H54 (cell line): ENCODE measurements around the gene GPC5.
"Not testable (repeated sequence)": the region's sequence is repeated elsewhere in the genome, so short reads cannot be mapped to it uniquely, and the experiment has no call there.

Source experiments
- DNase-seq: peaks from one replicate; pipeline ENCODE4 v3.0.0; 2011; ENCODE audit warnings: low spot score, mixed read lengths; ENCODE audit not compliant: insufficient read length
- FAIRE-seq: peaks from 3 replicates; lab custom pipeline; 2011; peaks lifted over from hg19 to GRCh38; lab: Jason Lieb, UNC
- POLR2A ChIP-seq: IDR thresholded peaks from 2 replicates; pipeline ENCODE4 v1.6.1; 2011; ENCODE audit warnings: low read depth, mild to moderate bottlenecking, low read length

GPC5 gene

DNA sequence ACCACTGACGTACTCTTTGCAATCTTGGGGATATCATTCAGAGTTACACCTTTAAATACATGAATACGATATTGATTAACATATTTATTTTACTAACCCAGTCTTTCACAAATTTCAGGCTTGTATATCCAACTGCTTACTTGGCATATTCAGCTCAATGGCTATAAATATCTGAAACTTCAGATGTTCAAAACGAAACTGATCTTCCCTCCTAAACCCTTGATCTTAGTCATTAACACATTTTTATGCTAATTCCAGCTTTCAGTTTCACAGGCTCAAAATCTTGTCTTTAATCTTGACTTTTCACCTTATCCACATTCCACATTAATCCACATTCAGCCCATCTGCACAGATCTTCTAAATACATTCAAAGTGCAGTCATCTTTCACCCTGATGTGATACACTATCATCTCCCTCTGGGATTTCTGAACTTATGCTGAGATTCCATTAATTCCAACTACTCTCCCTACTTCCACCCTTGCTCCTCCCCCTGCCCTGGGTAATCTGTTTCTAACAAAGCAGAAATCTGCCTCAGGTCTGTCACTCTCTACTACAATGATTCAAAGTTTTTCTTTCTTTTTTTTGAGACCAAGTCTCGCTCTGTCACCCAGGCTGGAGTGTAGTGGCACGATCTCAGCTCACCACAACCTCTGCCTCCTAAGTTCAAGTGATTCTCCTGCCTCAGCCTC is 387.2 kb downstream of the GPC5 start:
- DNase-seq = no peak
- FAIRE-seq = peak; percentile 20
- no peak for TF ChIP-seq POLR2A

DNA sequence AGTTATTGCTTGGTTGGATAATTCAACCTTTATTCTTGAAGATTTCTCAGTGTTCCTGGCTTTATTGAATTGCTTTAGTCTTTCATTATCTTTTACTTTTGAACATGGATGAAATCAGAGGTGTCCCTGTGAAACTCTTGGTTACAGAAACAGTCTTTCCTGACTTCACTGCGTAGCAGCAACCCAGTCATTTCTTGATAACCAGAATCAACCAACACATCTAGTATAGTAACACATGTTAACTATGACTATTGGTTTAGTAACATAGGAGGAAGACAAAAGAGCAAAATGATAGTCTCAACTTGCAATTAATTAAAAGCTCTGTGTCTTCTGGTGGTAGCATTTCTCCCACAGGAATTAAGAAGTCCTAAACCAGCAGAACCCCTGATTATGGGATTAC is 393.6 kb downstream of the GPC5 start:
- no peak for TF ChIP-seq POLR2A
- DNase-seq = no peak
- FAIRE-seq = no peak

DNA sequence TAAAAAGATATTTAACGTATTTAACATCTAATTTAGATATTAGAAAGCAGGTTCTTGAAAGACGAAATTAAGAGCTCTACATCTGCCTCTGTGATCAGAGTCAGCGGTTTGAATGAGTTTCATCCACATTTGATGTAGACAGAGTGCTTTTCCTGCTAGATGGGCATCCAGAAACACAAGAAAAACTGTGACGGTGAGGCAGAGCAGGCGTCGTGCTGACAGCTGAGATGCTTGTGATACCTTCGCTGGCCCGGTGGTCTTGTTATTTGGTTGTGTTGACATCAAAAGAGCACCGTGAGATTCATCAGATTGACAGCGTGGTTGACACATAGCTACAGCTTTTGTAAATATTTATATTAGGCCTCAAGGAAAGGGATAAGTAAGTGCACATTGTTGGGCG is 399.1 kb downstream of the GPC5 start:
- DNase-seq (no peak), FAIRE-seq (no peak)
- TF ChIP-seq POLR2A = no peak

DNA sequence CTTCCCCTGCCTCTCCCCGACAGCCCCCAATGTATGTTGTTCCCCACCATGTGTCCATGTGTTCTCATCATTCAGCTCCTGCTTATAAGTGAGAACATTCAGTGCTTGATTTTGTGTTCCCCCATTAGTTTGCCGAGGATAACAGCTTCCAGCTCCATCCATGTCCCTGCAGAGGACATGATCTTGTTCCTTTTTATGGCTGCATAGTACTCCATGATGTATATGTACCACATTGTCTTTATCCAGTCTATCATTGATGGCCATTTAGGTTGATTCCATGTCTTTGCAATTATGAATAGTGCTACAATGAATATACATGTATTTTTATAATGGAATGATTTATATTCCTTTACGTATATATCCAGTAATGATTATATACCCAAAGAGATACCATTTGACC is 399.9 kb downstream of the GPC5 start:
- DNase-seq, FAIRE-seq: not testable (repeated sequence)

DNA sequence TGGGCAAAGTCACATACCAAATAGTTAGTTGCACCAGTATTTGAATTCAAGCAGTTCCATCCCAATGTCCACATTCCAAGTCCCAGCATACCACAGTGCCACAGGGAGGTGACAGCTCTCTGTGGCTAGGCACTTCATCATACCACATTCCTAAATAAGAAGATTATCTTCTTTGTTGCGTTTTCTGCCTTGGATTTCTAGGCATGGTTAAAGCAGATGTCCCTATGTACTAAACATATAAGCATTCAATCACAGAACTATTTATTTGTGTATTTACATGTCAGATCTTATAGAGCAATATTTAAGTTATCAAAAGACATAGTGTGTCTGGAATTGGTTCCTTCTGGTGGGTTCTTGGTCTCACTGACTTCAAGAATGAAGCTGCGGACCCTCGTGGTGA is 403.4 kb downstream of the GPC5 start:
- DNase-seq, FAIRE-seq: not testable (repeated sequence)

DNA sequence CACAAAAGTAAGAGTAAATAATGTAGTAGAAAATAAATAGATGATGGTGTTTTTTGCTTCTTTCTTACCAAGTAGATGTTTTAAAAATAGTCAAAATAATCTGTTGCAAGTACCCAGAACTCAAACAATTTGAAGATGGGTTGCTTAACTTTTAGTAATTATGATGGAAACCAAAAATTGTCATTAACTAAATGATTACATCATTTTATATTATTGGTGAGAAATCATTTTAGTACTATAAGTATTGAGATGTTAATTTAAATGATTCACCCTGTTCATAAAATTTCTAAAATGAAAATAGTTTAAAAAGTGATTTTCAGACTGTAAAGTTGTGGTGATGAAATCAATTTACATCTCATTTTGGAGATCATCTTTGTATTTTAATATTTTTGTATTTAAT is 404.5 kb downstream of the GPC5 start:
- FAIRE-seq (no peak), DNase-seq (no peak)
- TF ChIP-seq POLR2A = no peak

DNA sequence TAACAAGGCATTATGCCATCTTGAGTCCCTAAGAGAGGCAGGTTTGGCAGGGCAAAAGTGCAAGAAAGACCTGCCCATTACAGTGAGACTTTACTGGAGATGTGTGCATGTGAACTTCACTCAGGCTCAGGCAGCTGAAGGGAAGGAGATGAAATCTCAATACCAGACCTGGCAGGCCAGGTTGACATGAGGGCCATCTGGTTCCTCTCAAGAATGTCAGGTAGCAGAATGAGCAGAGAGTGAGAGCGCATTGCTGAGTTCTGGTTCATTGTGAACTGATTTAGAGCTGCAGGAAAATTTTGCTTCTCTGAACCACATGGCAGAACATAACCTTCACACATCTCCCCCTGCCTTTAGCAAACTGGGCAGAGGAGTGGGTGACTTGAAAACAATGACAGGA is 406.3 kb downstream of the GPC5 start:
- FAIRE-seq = no peak
- DNase-seq = no peak
- no peak for TF ChIP-seq POLR2A

DNA sequence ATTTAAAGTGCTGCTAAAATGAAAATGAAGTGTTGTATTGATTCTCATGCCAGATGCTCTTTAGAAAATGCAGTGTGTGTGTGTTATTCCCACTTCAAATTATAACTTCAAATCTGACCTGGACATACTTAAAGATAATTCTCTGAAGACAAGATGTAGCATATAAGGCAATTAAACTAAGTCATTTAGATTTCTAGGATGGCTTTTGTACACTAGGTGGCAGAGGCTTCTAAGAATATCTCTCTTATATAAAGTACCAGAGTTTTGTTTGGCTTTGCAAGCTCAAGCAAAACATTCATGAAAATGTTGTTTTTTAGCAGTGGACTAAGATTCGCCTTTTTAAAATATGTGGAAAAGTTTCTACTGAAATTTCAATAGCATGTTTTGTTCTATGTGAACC is 407.2 kb downstream of the GPC5 start:
- TF ChIP-seq POLR2A = no peak
- no peak for DNase-seq
- FAIRE-seq = no peak

DNA sequence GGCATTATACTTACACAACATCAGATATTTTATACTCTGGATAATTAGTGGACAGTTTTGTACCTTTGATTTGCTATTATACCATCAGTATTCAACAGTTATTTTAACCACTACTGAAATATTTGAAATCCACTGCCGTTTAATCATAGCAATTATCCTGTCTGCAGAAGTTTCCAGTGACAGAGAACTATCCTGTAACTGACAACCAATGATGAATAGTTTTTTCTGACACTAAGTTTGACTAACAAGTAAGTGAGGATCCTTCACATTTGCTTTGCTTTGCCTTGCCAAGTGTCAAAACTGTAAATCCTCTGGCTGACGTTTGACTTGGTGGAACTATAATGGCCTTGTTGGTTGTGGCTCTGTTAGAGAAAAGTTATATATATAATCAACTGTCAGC is 410.7 kb downstream of the GPC5 start:
- DNase-seq (no peak), FAIRE-seq (peak; percentile 20)
- no peak for TF ChIP-seq POLR2A

DNA sequence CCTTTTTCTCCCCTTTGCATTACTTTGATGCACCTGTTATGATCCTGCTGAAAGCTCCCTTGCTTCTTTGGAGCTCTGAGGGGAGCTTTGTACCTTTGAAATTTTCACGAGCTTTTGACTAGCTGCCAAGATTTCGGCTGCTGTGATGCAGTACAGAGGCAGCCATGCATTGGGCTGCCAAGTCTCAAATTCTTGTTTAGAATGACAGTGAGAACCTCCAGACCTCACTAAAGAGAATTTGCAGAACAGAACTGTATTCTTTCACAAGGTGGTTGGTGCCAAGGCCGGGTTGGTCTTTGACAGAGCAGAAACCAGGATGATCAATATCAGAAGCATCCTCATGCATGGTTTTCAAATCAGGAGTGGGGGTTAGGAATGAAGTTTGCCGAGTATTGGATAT is 414.8 kb downstream of the GPC5 start:
- TF ChIP-seq POLR2A = no peak
- DNase-seq (no peak), FAIRE-seq (no peak)

DNA sequence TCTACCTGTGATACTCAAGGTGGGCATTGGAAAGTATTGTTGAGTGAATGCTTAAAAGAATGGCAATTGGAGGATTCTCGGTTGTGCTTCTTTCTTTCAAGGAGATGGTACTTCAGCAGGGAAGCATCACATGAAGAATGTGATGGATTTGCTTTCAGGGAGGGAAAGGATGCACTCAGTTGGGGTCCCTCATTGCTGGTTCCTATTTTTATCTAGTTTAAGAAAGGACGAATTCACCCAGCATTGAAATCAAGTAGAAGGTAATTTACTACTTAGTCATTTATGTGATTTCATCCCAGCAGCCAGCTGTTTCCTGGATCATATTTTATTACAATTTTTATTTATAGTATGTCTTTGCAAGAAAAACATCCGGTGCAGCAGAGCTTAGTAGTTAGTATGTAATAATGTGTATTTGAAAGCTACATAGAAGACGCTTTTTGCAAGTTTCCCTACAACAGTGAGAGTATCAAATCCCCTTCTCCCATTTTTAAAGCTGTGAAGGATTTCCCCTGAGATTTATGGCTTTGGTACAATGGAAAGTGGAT is 417.9 kb downstream of the GPC5 start:
- DNase-seq (no peak), FAIRE-seq (no peak)
- no peak for TF ChIP-seq POLR2A

DNA sequence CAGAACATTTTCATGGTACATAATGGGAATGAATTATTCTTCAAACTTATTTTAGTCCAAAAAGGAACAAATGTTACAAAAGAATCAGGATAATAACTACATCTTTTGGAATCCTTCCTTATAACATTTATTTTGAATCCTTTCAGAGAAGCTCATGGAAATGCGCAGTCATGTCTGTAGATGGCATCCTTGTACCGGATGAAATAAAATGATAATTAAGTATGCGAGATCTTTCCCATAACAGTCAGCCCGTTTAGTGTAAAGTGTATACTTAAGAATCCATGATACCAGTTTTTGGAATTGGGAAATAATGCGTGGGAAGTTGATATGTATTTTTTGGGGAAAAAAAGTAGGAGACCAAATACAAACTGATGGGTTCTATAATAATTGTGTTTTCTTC is 418.8 kb downstream of the GPC5 start:
- DNase-seq = no peak
- FAIRE-seq = no peak
- TF ChIP-seq POLR2A = no peak

DNA sequence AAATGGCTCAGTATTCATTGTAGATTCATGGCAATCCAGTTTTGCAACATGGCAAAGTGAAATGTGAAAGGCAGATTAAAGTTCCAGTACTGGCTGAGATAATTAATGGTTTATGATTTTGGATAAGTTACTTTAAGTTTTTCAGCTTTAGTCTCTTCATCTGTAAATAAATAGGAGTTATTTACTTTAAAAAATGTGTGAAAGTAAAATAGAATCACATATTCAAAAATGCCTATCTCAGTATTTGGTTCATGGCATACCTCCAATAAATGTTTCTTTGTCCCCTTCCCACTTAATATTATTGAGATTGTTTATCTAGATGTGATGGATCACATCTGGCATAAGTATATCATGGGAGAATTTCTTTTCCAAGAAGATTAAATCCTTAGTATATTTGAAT is 426.0 kb downstream of the GPC5 start:
- no peak for FAIRE-seq

DNA sequence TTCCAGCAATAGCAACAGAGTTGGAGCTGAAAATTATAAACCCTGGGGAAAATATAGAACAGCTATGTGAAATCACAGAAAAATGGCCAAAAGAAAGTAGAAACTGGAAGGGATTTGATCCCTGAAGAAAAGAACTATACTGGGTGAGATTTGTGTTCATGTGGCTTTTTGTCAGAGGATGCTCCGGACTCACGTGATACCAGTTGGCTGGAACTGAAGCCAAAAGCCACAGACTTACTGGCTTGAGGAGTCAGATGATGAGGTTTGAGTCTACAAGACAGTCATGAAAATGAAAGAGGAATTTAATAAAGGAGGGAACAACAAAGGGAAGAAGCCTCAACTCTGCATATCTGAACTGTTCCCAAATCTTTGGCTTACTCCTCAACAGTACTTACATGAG is 427.1 kb downstream of the GPC5 start:
- no peak for FAIRE-seq
- TF ChIP-seq POLR2A = no peak

More for the DNA sequence above, 426.0 kb downstream of the GPC5 start:
- TF ChIP-seq POLR2A = no peak
- no peak for DNase-seq

DNA sequence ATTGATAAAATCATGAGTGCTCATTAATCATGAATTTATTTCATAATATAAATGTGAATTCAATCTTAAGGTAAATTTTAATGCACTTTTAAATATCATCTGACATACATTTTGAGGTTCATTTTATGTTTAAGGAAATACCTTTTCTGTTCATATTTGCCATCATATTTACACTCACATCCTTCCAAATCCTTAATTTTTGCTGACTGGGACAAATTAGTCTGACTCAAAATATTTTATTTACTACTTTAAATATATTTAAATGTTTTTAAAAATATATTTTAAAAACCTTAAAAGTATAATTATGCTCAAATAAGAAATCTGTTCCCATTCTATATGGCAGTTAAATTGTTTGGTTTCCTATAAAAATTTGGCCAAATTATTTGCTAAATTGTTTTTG is 438.1 kb downstream of the GPC5 start:
- TF ChIP-seq POLR2A = no peak
- DNase-seq (no peak), FAIRE-seq (no peak)

More for the DNA sequence above, 427.1 kb downstream of the GPC5 start:
- DNase-seq = no peak
